Osteoblast (primary cell): ENCODE data around the gene ELOVL6. TPM values are rescaled to one million over a fixed set of nuclear protein-coding genes. Genes with fewer than 3 reads are reported as not detected.

Source experiments
- DNase-seq: peaks from one replicate; pipeline ENCODE4 v3.0.0; 2011; ENCODE audit warnings: low spot score, mixed read lengths; ENCODE audit not compliant: insufficient read length; ENCODE audit errors: missing footprints
- H2AFZ ChIP-seq: 2 replicates; pipeline ENCODE4 v1.6.0; 2011; ENCODE audit warnings: mild to moderate bottlenecking, low read length
- H3K27ac ChIP-seq: 2 replicates; pipeline ENCODE4 v1.5.1; 2011; ENCODE audit warnings: mild to moderate bottlenecking, low read depth, low read length, moderate library complexity
- H3K27me3 ChIP-seq: 2 replicates; pipeline ENCODE4 v1.6.0; 2012; ENCODE audit warnings: mild to moderate bottlenecking, control low read depth, inconsistent platforms, low read length, moderate library complexity; ENCODE audit not compliant: insufficient read depth
- H3K36me3 ChIP-seq: 2 replicates; pipeline ENCODE4 v1.5.1; 2011; ENCODE audit warnings: mild to moderate bottlenecking, low read length, control low read depth, moderate library complexity; ENCODE audit not compliant: insufficient read depth
- H3K4me1 ChIP-seq: 2 replicates; pipeline ENCODE4 v1.5.1; 2011; ENCODE audit warnings: mild to moderate bottlenecking, low read length, control low read depth, moderate library complexity; ENCODE audit not compliant: insufficient read depth
- H3K4me2 ChIP-seq: 2 replicates; pipeline ENCODE4 v1.6.0; 2011; ENCODE audit warnings: mild to moderate bottlenecking, low read length; ENCODE audit not compliant: insufficient read depth
- H3K4me3 ChIP-seq: fragments of 200-600 bp; sonication (generic); 3 replicates; pipeline ENCODE4 v1.5.1; 2012; ENCODE audit warnings: mild to moderate bottlenecking, low read length, inconsistent platforms; ENCODE audit not compliant: insufficient read depth
- H3K79me2 ChIP-seq: 2 replicates; pipeline ENCODE4 v1.6.0; 2012; ENCODE audit warnings: mild to moderate bottlenecking, low read length, control low read depth, inconsistent platforms; ENCODE audit not compliant: insufficient read depth
- H3K9me3 ChIP-seq: 2 replicates; pipeline ENCODE4 v1.5.1; 2011; ENCODE audit warnings: low read depth, low read length, control low read depth
- H4K20me1 ChIP-seq: 2 replicates; pipeline ENCODE4 v1.6.0; 2012; ENCODE audit warnings: mild to moderate bottlenecking, low read length, control low read depth; ENCODE audit not compliant: insufficient read depth
- total RNA-seq: library from RNA; depleted of rRNA; stranded (reverse); fragments of >200 nt; gene quantifications from 2 replicates; pipeline ENCODE4 v1.2.3, GENCODE V29; 2012
- TF ChIP-seq, protein P1 (sequence below): IDR thresholded peaks from 2 replicates; pipeline ENCODE4 v1.5.1; 2011; ENCODE audit warnings: mild to moderate bottlenecking, low read depth, low read length, moderate library complexity; ENCODE audit errors: extremely low read depth

The ELOVL6 gene
- total RNA-seq, 1 donor: 12.7 TPM

DNA sequence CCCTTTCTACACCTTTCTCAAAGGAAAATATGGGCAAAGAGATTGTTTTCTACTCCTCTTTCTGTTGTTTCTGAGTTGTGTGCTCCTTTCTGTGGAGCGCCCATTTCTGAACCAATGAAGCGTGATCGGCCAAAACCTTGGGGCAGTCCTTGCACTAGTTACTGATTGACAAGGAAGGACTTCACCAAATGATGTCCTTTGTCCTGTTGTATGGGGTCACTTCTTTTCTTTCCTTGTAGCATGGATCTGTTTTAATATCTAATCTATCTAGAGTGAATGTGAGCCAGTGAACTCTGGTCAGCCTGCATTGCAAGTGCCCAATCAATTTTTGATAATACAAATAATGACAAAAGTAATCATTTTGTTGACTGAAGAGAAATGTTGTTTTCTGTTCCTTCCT lies 191.2 kb downstream of the ELOVL6 start:
- no peak overlapping the region for H3K27ac ChIP-seq
- no peak overlapping the region for H2AFZ ChIP-seq
- DNase-seq: no peak
- TF ChIP-seq, protein P1, sequence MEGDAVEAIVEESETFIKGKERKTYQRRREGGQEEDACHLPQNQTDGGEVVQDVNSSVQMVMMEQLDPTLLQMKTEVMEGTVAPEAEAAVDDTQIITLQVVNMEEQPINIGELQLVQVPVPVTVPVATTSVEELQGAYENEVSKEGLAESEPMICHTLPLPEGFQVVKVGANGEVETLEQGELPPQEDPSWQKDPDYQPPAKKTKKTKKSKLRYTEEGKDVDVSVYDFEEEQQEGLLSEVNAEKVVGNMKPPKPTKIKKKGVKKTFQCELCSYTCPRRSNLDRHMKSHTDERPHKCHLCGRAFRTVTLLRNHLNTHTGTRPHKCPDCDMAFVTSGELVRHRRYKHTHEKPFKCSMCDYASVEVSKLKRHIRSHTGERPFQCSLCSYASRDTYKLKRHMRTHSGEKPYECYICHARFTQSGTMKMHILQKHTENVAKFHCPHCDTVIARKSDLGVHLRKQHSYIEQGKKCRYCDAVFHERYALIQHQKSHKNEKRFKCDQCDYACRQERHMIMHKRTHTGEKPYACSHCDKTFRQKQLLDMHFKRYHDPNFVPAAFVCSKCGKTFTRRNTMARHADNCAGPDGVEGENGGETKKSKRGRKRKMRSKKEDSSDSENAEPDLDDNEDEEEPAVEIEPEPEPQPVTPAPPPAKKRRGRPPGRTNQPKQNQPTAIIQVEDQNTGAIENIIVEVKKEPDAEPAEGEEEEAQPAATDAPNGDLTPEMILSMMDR: no peak
- no peaks in the 10 kb centered on the region for H3K27me3 ChIP-seq
- no peaks in the 10 kb centered on the region for H3K4me1 ChIP-seq
- H3K9me3 ChIP-seq: no peaks in the 10 kb centered on the region
- no peaks in the 10 kb centered on the region for H3K36me3 ChIP-seq
- no peak overlapping the region for H3K4me3 ChIP-seq
- no peak overlapping the region for H3K4me2 ChIP-seq
- H4K20me1 ChIP-seq: no peaks in the 10 kb centered on the region
- no peaks in the 10 kb centered on the region for H3K79me2 ChIP-seq

DNA sequence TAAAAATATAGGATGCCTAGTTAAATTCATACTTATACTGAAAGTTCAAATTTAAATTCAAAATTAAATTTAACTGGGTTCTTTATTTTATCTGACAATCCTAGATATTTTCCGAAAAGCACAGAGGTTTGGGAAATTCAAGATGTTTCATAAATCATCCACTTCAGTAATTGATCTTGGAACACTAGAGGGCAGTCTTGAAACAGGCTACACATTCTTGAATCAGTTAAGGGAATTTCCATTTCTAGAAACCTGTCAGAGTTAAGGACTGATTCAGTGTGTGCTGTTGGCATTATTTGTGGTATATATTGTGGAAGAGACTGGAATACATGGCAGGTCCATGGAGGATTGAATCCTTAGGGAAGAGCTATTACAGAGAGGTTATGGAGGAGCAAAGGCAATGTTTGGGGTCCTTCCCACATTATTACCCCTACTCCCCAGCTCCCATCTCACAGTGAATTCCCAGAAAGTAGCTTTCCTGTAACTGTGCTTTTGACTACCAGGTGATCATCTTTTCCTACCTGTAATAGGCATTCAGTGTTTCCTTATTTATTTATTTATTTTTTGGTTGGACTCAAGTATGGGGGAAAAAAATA lies 192.9 kb downstream of the ELOVL6 start:
- Histone ChIP-seq H3K9me3 (no peaks in the 10 kb centered on the region), H3K4me3 (no peak overlapping the region), H3K4me1 (no peaks in the 10 kb centered on the region), H3K36me3 (no peaks in the 10 kb centered on the region), H4K20me1 (no peaks in the 10 kb centered on the region), H3K27me3 (peaks cover under 1% of the 10 kb centered on the region), H2AFZ (no peak overlapping the region), H3K27ac (no peak overlapping the region), H3K79me2 (no peaks in the 10 kb centered on the region), H3K4me2 (no peak overlapping the region)
- TF ChIP-seq, protein P1: peak; percentile 73
- DNase-seq: peak; percentile 71

DNA sequence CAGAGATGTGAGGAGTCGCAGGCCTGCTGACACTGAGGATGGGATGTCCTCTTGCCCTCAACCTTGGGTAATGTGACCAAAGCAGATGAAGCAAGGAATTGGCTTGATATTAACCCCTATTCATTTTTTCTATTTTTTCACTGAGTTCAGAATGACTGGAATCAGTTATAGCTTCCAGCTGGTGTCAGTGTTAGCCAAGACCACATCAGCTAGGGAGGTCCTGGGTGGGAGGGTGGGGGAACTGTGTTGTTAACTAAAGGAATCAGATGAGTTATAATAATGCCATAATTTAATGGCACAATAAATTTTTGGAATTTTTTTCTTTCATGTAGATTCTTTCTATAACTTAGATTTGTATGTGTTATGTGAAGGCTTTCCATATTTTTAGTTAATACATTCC lies 193.9 kb downstream of the ELOVL6 start:
- TF ChIP-seq, protein P1: no peak
- Histone ChIP-seq H4K20me1 (no peaks in the 10 kb centered on the region), H3K4me3 (no peak overlapping the region), H3K79me2 (no peaks in the 10 kb centered on the region), H3K4me2 (no peak overlapping the region), H3K27me3 (peaks cover 6% of the 10 kb centered on the region), H3K4me1 (no peaks in the 10 kb centered on the region), H3K36me3 (no peaks in the 10 kb centered on the region), H3K9me3 (no peaks in the 10 kb centered on the region), H3K27ac (no peak overlapping the region), H2AFZ (no peak overlapping the region)
- no peak for DNase-seq

DNA sequence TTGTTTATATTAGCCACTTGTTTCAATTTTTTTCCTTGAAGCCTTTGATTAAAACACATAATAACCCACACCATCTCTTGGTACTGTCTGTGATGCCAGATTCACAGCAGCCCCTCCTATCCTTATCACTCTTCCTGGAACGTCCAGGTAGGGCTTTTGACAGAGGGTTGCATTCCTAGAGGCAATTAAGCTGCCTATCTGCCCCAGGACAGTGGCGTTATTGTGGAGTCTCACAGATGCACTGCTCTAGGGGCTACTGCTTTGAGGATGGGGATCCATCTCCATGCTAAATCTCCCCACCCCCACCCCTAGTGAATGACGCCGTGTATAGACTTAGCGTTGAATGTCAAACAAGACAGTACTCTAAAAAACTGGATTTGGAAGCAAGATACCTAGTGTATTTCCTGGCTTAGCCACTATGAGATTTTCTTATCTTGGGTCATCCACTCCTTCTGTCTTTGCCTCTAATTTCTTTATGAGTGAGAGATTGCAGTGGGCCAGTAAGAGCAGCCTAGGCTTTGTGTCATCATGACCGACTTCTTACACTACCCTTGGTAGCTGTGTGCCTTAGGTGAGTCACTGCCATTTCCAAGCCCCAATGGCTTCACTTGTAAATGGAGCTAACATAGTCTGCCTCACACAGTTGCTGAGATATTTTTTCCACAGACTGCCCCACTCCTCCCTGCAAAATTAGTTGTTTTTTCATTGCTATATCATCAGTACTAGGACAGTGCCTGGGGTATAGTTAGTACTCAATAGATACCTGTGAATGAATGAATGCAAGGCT lies 194.8 kb downstream of the ELOVL6 start:
- no peak overlapping the region for H3K27ac ChIP-seq
- peaks cover 6% of the 10 kb centered on the region for H3K27me3 ChIP-seq
- H3K36me3 ChIP-seq: no peaks in the 10 kb centered on the region
- no peaks in the 10 kb centered on the region for H4K20me1 ChIP-seq
- no peak overlapping the region for H3K4me3 ChIP-seq
- H3K79me2 ChIP-seq: no peaks in the 10 kb centered on the region
- no peak overlapping the region for H2AFZ ChIP-seq
- H3K4me1 ChIP-seq: no peaks in the 10 kb centered on the region
- H3K4me2 ChIP-seq: no peak overlapping the region
- no peaks in the 10 kb centered on the region for H3K9me3 ChIP-seq
- DNase-seq: no peak
- TF ChIP-seq, protein P1: no peak
